HEK293 (cell line): ENCODE results near the gene GART.

Source experiments
- CTCF ChIA-PET: fragments of 350-600 bp; formaldehyde crosslinking; extraction: SDS; loops from one replicate; lab custom pipeline; 2021; ENCODE audit warnings: antibody characterized with exemption; lab: Yijun Ruan, JAX
- POLR2A ChIA-PET: fragments of 300-600 bp; formaldehyde crosslinking; extraction: SDS; loops from one replicate; lab custom pipeline; 2020; ENCODE audit warnings: antibody characterized with exemption, inconsistent platforms; lab: Yijun Ruan, JAX
- H3K27ac ChIP-seq: fragments of 200-500 bp; sonication (Bioruptor generic); 2 replicates; pipeline ENCODE4 v1.5.1; 2014; ENCODE audit warnings: low read depth, low read length, control low read depth, inconsistent platforms; ENCODE audit errors: extremely low read depth
- H3K36me3 ChIP-seq, 2 experiments: fragments of 200-500 bp in 1 of 2; sonication (Bioruptor generic) in 1 of 2; 1 replicate in 1 of 2; 2 replicates in 1 of 2; pipeline ENCODE4 v1.5.1; 2014 to 2017; ENCODE audit warnings: inconsistent platforms in 2 of 2, low read length in 2 of 2; ENCODE audit not compliant: control insufficient read depth in 2 of 2, insufficient read depth in 1 of 2
- H3K4me1 ChIP-seq: fragments of 200-500 bp; sonication (Bioruptor generic); 2 replicates; pipeline ENCODE4 v1.5.1; 2014; ENCODE audit warnings: mild to moderate bottlenecking, low read length, inconsistent platforms; ENCODE audit not compliant: control insufficient read depth, insufficient read depth
- H3K4me3 ChIP-seq: 2 replicates; pipeline ENCODE4 v1.5.1; 2011; ENCODE audit warnings: low read depth, mild to moderate bottlenecking, control low read depth, low read length, moderate library complexity
- H3K9me3 ChIP-seq: fragments of 200-500 bp; sonication (Bioruptor generic); 2 replicates; pipeline ENCODE4 v1.5.1; 2014; ENCODE audit warnings: low read depth, low read length, inconsistent platforms; ENCODE audit not compliant: control insufficient read depth, insufficient read depth
- ELK4 ChIP-seq: IDR thresholded peaks from 2 replicates; pipeline ENCODE4 v1.6.1; 2011; ENCODE audit warnings: mild to moderate bottlenecking, low read depth, low read length, borderline replicate concordance
- GLI2 ChIP-seq: fragments of 450-650 bp; formaldehyde crosslinking; IDR thresholded peaks from 2 replicates; pipeline ENCODE4; 2017; ENCODE audit warnings: missing biosample characterization, missing genetic modification characterization, low read depth, borderline replicate concordance
- PRDM1 ChIP-seq: fragments of 450-650 bp; formaldehyde crosslinking; IDR thresholded peaks from 2 replicates; pipeline ENCODE4; 2016; ENCODE audit warnings: missing biosample characterization, missing genetic modification characterization
- PRDM10 ChIP-seq: fragments of 450-650 bp; formaldehyde crosslinking; IDR thresholded peaks from 2 replicates; pipeline ENCODE4 v1.5.1; 2016; ENCODE audit warnings: missing biosample characterization, missing genetic modification characterization
- REST ChIP-seq: fragments of 450-650 bp; formaldehyde crosslinking; IDR thresholded peaks from 2 replicates; pipeline ENCODE4 v1.5.1; 2016; ENCODE audit warnings: missing biosample characterization, missing genetic modification characterization
- TRIM28 ChIP-seq: IDR thresholded peaks from 2 replicates; pipeline ENCODE4 v1.6.1; 2011; ENCODE audit warnings: low read length, control low read depth, borderline replicate concordance
- ZBTB48 ChIP-seq: fragments of 450-650 bp; formaldehyde crosslinking; IDR thresholded peaks from 2 replicates; pipeline ENCODE4 v1.5.1; 2016; ENCODE audit warnings: missing biosample characterization, missing genetic modification characterization
- ZFP69B ChIP-seq: fragments of 450-650 bp; formaldehyde crosslinking; IDR thresholded peaks from 2 replicates; pipeline ENCODE4 v1.5.1; 2016; ENCODE audit warnings: missing biosample characterization, missing genetic modification characterization
- ZNF248 ChIP-seq: fragments of 450-650 bp; formaldehyde crosslinking; IDR thresholded peaks from 2 replicates; pipeline ENCODE4 v1.5.1; 2017; ENCODE audit warnings: missing biosample characterization, missing genetic modification characterization
- ZNF266 ChIP-seq: fragments of 450-650 bp; formaldehyde crosslinking; IDR thresholded peaks from 2 replicates; pipeline ENCODE4 v1.5.1; 2016; ENCODE audit warnings: missing biosample characterization, missing genetic modification characterization, low read depth
- ZNF521 ChIP-seq: fragments of 450-650 bp; formaldehyde crosslinking; IDR thresholded peaks from 2 replicates; pipeline ENCODE4 v1.5.1; 2017; ENCODE audit warnings: missing biosample characterization, mild to moderate bottlenecking, missing genetic modification characterization
- ZNF555 ChIP-seq: fragments of 450-650 bp; formaldehyde crosslinking; conservative IDR thresholded peaks from 2 replicates; pipeline ENCODE4 v1.5.1; 2017; ENCODE audit warnings: missing biosample characterization, mild to moderate bottlenecking, missing genetic modification characterization, inconsistent platforms
- ZNF560 ChIP-seq: fragments of 450-650 bp; formaldehyde crosslinking; IDR thresholded peaks from 2 replicates; pipeline ENCODE4 v1.5.1; 2017; ENCODE audit warnings: missing biosample characterization, missing genetic modification characterization, borderline replicate concordance
- ZNF621 ChIP-seq: fragments of 450-650 bp; formaldehyde crosslinking; IDR thresholded peaks from 2 replicates; pipeline ENCODE4 v1.5.1; 2017; ENCODE audit warnings: missing biosample characterization, missing genetic modification characterization
- ZNF704 ChIP-seq: fragments of 450-650 bp; formaldehyde crosslinking; IDR thresholded peaks from 2 replicates; pipeline ENCODE4 v1.5.1; 2016; ENCODE audit warnings: missing biosample characterization, missing genetic modification characterization
- ZSCAN23 ChIP-seq: fragments of 450-650 bp; formaldehyde crosslinking; IDR thresholded peaks from 2 replicates; pipeline ENCODE4 v1.5.1; 2016; ENCODE audit warnings: missing biosample characterization, missing genetic modification characterization
- TF ChIP-seq, protein P1 (sequence below): fragments of 450-650 bp; formaldehyde crosslinking; conservative IDR thresholded peaks from 2 replicates; pipeline ENCODE4 v1.5.1; 2016; ENCODE audit warnings: low read depth, missing biosample characterization, missing genetic modification characterization

The GART gene

GRCh38 chr21:33550772-33551660 lies 9.1 kb upstream of the GART start (continued):
- TF ChIP-seq REST (tag by site-specific recombination) = no peak
- no peak for TF ChIP-seq ZNF621
- TF ChIP-seq, all 188 proteins: peak for 0

- POLR2A ChIA-PET = no interaction called here
These were observed 8.2 kb upstream of the GART start for GRCh38 chr21:33549848-33550771.

DNA sequence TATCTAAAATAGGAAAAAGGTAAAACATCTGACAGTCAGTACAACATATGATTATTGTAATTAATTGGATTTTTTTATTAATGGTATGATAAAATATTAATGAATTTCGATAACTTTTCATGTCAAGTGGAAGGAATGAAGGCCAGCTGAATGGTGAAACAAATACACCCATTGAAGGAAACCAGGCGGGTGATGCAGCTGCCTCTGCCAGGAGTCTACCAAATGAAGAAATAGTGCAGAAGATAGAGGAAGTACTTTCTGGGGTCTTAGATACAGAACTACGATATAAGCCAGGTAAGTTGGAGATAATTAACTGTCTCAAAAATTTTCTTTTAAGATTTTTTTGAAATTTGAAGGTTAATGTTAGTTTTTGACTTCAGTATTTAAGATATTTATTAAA lies 4.2 kb upstream of the GART start:
- H3K36me3 ChIP-seq = peaks cover 34 to 48% of the 10 kb centered on the region in 2 experiments
- ChIA-PET CTCF (no interaction called here), POLR2A (interaction anchor here (0.9 kb wide), 1 partner anchor 66 kb away, joined by 4 read pairs; the partner anchor contains the start of gene TMEM50B)
- no peaks in the 10 kb centered on the region for H3K9me3 ChIP-seq
- no peak overlapping the region for H3K27ac ChIP-seq
- no peak overlapping the region for H3K4me3 ChIP-seq
- peaks cover 7% of the 10 kb centered on the region for H3K4me1 ChIP-seq
- TF ChIP-seq TRIM28 = no peak
- TF ChIP-seq ZBTB48 = no peak
- no peak for TF ChIP-seq GLI2
- no peak for TF ChIP-seq ZNF560 (tag by site-specific recombination)
- peak; percentile 3; the same call in 1 of the 2 replicates for TF ChIP-seq PRDM10 (tag by site-specific recombination)
- no peak for TF ChIP-seq ELK4
- TF ChIP-seq ZNF521 (tag by site-specific recombination) = no peak

More at GRCh38 chr21:33549848-33550771, 8.2 kb upstream of the GART start:
- no peak overlapping the region for H3K4me3 ChIP-seq
- TF ChIP-seq ZNF621 (no peak), ZSCAN23 (no peak), PRDM1 (no peak), ZNF266 (tag by site-specific recombination) (no peak), ZNF555 (no peak), ZFP69B (no peak), ZNF248 (tag by site-specific recombination) (no peak), ZNF704 (tag by site-specific recombination) (no peak)
- TF ChIP-seq, protein P1, sequence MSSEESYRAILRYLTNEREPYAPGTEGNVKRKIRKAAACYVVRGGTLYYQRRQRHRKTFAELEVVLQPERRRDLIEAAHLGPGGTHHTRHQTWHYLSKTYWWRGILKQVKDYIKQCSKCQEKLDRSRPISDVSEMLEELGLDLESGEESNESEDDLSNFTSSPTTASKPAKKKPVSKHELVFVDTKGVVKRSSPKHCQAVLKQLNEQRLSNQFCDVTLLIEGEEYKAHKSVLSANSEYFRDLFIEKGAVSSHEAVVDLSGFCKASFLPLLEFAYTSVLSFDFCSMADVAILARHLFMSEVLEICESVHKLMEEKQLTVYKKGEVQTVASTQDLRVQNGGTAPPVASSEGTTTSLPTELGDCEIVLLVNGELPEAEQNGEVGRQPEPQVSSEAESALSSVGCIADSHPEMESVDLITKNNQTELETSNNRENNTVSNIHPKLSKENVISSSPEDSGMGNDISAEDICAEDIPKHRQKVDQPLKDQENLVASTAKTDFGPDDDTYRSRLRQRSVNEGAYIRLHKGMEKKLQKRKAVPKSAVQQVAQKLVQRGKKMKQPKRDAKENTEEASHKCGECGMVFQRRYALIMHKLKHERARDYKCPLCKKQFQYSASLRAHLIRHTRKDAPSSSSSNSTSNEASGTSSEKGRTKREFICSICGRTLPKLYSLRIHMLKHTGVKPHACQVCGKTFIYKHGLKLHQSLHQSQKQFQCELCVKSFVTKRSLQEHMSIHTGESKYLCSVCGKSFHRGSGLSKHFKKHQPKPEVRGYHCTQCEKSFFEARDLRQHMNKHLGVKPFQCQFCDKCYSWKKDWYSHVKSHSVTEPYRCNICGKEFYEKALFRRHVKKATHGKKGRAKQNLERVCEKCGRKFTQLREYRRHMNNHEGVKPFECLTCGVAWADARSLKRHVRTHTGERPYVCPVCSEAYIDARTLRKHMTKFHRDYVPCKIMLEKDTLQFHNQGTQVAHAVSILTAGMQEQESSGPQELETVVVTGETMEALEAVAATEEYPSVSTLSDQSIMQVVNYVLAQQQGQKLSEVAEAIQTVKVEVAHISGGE (tag by site-specific recombination) = no peak
- peaks cover 52 to 88% of the 10 kb centered on the region in 2 experiments for H3K36me3 ChIP-seq
- CTCF ChIA-PET = no interaction called here
- no peaks in the 10 kb centered on the region for H3K9me3 ChIP-seq
- H3K27ac ChIP-seq = no peak overlapping the region
- H3K4me1 ChIP-seq = peaks cover 7% of the 10 kb centered on the region
